ENCODE measurements around the gene BCL6.

The BCL6 gene
- 14.1 to 41.2 (median 17.7) reads per million in 3 experiments for total RNA-seq

GRCh38 chr3:187745201-187746058 is at the start of gene BCL6:
TSS of gene BCL6 (minus strand) at chr3:187745468. CDS start at chr3:187733693, 11,775 bp downstream.
- peak; percentile 93 for DNase-seq

- no peak for DNase-seq
Observed at GRCh38 chr3:187794731-187795130, 49.5 kb upstream of the BCL6 start.

GRCh38 chr3:187793618-187794017 is 48.4 kb upstream of the BCL6 start:
- no peak for DNase-seq

GRCh38 chr3:187792521-187792920 is 47.3 kb upstream of the BCL6 start:
- no peak for DNase-seq

GRCh38 chr3:187789872-187790271 is 44.6 kb upstream of the BCL6 start:
- DNase-seq = no peak

GRCh38 chr3:187788984-187789857 is 44.0 kb upstream of the BCL6 start:
- DNase-seq = no peak

- DNase-seq = no peak
Observed at GRCh38 chr3:187783098-187783497, 37.8 kb upstream of the BCL6 start.

- DNase-seq = no peak
Observed at GRCh38 chr3:187782006-187782405, 36.7 kb upstream of the BCL6 start.

- no peak for DNase-seq
Observed at GRCh38 chr3:187781001-187781400, 35.7 kb upstream of the BCL6 start.

- no peak for DNase-seq
Observed at GRCh38 chr3:187778726-187779125, 33.5 kb upstream of the BCL6 start.

GRCh38 chr3:187777331-187777941 is 32.2 kb upstream of the BCL6 start:
- peak; percentile 60 for DNase-seq

- no peak for DNase-seq
Observed at GRCh38 chr3:187775549-187775948, 30.3 kb upstream of the BCL6 start.

GRCh38 chr3:187774185-187774789 is 29.0 kb upstream of the BCL6 start:
- DNase-seq = no peak

GRCh38 chr3:187773233-187774184 is 28.2 kb upstream of the BCL6 start:
- no peak for DNase-seq

- peak; percentile 59 for DNase-seq
Observed at GRCh38 chr3:187770224-187770623, 25.0 kb upstream of the BCL6 start.

GRCh38 chr3:187769771-187770170 is 24.5 kb upstream of the BCL6 start:
- DNase-seq = no peak

- no peak for DNase-seq
Observed at GRCh38 chr3:187767266-187768012, 22.2 kb upstream of the BCL6 start.

- no peak for DNase-seq
Observed at GRCh38 chr3:187765342-187765741, 20.1 kb upstream of the BCL6 start.

GRCh38 chr3:187763850-187764648 is 18.8 kb upstream of the BCL6 start:
- no peak for DNase-seq

- no peak for DNase-seq
Observed at GRCh38 chr3:187762792-187763191, 17.5 kb upstream of the BCL6 start.
